GM19372 (cell line): Measurements from ENCODE around the gene FLOT2.
A peak's percentile ranks its signal among the peaks of the same experiment; 100 is the strongest.
"Not testable (repeated sequence)": the region's sequence is repeated elsewhere in the genome, so short reads cannot be mapped to it uniquely, and the experiment has no call there.

Experiments used
- ATAC-seq: cut with Tn5 transposase; IDR thresholded peaks from one replicate; pipeline ENCODE4 v1.9.1; 2021; ENCODE audit warnings: mild to moderate bottlenecking, low read depth, moderate library complexity; ENCODE audit not compliant: unreplicated experiment

FLOT2 gene

GRCh38 chr17:28917029-28917428, 19.5 kb upstream of the FLOT2 start:
- no peak for ATAC-seq

DNA sequence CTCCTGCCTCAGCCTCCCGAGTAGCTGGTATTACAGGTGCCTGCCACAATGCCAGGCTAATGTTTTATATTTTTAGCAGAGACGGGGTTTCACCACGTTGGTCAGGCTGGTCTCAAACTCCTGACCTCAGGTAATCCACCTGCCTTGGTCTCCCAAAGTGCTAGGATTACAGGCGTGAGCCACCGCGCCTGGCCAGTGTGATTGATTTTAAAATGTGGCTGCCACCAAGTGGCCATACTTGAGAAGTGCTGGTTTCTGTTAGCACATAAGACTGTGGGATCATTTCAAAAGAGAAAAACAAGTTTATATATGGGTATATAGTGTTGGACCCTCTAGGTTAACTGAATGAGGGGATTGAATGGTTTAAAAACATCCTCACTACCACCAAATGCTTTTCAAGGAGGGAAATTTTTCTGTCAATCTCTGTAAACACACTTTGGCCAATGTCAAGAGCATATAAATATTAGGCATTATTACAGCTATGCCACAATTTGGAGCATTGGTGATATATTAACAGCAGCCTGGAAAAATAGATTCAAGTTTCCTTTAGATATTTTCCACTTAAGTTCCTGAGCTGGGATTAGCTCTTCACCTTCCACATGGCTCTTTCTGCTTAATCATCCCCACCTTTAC, 18.9 kb upstream of the FLOT2 start:
- ATAC-seq = no peak

- ATAC-seq = no peak
These were observed 15.4 kb upstream of the FLOT2 start for GRCh38 chr17:28912938-28913333.

GRCh38 chr17:28912281-28912937, 14.9 kb upstream of the FLOT2 start:
- ATAC-seq = no peak

GRCh38 chr17:28911411-28912045, 14.0 kb upstream of the FLOT2 start:
- no peak for ATAC-seq

- no peak for ATAC-seq
These were observed 13.0 kb upstream of the FLOT2 start for GRCh38 chr17:28910534-28910933.

DNA sequence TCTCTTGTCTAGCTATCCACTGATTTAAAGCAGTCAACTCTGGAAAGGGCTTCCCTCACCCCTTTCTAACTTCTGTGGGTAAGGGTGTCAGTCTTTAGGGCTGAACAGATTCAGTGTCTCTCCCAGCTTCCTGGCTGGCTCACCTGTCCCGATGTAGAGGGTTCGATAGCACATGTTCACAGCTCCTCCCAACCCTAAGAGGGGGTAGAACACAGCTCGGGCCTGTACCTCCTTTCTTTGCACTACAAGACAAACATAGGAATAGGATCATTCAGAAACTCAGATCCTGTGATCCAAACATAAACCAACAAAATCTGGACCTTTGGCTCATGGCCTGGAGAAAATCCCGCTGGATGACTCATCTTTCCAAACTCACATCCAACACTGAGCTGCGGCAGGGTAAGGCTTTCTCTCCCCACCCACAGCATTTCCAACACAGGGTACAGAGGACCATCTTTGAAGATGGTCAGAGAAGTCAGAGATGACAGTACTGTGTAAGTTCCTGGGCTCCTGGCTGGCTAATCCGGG, 11.2 kb upstream of the FLOT2 start:
- ATAC-seq = no peak

GRCh38 chr17:28907709-28908475, 10.4 kb upstream of the FLOT2 start:
- ATAC-seq = no peak

DNA sequence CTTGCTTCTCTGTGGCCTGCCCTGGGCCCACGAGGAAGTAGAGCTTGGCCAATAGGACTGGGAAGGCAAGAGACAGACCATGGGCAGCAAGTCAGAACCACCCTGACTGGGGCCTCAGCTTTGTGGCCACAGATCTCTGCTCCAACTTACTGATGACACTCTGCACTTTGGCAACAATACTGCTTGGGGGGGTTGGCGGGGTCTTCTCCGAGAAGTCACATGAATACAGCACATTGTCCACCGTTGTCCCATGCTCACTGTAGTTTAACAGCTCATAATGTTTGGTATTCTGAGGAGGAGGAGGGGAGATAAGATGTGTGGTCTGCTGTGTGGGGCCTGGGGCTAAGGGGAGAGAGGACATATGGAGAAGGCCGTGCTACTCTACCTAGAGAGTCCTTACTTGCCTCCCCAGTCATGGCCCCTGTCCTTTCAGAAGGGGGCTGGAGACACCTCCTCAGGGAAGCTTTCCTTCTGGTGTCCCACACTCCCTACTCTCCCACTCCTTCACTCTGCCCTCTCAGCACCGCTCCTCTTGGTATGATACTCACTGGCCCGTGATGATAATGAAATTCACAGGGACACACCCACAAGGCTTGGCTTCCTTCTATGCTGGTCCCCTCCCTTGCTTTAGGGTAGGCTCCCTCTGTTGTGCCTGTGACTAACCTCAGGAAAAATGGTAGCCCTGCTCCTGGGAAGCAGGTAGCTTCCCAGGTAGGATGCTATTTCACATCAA, 9.3 kb upstream of the FLOT2 start:
- no peak for ATAC-seq

- no peak for ATAC-seq
These were observed 8.7 kb upstream of the FLOT2 start for GRCh38 chr17:28906276-28906675.

DNA sequence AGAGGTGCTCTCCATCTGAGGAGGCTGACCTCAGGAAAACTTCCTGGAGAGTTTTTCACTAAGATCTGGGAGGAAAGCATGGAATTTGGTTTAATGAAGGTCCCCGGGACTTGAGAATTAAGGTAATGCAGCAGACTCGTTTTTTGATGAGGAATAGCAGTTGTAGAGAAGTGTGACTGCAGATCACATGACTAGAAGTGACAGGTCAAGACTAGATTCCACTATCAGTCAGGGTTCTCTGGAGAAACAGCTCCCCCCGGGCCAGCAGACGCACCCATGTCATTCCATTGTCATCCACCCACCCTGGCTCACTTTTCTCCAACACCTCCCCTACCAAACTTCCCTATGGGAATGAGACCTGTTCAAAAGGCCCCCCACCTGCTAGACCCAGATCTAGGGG, 7.3 kb upstream of the FLOT2 start:
- no peak for ATAC-seq

GRCh38 chr17:28903546-28903841, 6.0 kb upstream of the FLOT2 start:
- not testable (repeated sequence) for ATAC-seq

DNA sequence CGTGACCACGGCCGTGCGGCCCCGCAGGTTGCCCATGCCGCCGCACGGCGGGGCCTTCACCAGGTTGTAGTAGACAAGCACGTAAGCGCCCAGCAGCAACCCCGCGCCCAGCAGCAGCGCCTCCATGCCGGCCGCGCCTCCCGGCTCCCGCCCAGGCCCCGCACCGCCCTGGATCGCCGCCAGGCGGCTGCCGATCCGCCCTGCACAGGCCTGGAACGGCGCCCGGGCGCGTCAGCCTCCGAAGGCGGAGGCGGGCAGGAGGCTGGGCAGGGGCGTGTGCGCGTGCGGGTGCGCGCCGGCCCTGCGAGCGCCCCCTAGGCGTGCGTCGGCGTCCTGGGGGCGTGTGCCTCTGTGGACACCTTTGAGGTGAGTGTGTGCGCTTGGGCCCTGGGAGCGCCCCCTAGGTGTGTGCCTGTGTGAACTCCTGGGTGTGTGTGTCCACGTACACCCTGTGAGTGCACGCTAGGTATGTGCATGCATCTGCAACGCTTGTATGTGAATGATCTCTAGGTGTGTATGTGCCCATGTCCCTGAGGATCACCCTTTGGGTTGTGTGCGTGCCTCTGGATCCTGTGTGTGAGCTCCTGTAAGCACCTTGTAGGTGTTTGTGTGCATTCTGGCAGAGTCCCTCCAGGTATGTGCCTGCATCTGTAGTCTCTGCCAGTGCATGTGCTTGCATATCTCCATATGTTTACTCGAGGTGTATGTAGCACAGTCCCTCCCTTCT, 5.4 kb upstream of the FLOT2 start, which contains the start of gene DHRS13:
Gene DHRS13, minus strand, starts transcription at position 261 of the 727 bp plus-strand sequence. Its CDS starts 135 bp downstream, at position 126.
- ATAC-seq = peak; percentile 77

GRCh38 chr17:28901866-28902818, 4.6 kb upstream of the FLOT2 start:
- ATAC-seq = no peak

DNA sequence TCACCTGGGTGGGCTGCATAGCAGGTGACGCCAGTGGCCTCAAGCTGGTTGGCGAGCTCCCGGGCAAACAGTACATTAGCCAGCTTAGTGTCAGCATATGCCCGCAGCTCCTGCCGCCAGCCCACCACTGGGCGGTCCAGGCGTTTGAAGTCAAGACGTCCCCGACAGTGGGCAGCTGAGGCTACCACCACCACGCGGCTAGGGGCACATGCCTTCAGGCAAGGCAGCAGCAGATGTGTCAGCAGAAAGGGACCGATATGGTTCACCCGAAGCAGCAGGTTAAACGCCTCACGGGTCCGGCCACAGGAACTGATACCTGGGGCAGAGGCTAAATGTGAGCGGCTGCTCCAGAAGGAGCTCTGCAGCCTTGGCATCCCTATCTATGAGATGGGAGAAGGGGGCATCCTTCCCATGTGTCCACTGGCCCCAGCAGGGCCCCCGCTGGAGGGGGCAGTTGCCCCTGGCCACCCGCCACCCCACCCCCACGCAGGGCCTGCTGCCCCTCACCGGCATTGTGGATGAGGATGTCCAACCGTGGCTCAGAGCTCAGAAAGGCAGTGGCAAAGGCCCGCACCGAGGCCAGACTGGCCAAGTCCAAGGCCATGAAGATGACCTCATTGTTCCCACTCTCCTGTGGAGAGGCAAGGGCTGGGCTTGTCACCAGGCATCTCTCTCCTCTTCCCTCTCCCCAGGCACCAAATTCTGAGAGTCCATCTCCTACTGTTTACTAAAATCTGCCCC, 3.6 kb upstream of the FLOT2 start:
- ATAC-seq = no peak

DNA sequence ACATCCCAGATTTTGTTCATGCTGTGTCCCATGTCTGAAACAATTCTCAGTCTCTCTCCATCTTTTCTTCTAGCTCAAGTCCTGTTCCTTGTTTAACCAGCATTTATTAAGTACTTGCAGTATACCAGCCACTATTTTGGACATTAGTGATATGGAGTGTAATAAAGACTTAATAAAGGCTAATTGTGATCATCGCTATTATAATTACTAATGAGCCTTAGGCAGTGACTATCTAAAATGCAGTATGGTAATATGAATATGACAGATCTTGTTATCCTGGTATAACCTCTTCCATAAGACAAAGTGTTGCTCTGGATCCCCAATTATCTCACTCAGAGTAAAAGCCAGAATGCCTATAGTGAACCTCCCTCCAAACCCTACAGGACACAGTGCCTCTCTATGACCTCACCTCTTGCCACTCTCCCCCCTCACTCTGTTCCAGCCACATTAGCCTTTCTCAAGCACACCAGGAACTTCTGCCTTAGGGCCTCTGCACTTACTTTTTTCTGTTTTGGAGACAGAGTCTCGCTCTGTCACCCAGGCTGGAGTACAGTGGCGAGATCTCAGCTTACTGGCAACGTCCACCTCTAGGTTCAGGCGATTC, 1.8 kb upstream of the FLOT2 start:
- ATAC-seq = no peak

GRCh38 chr17:28898527-28898955, 1.0 kb upstream of the FLOT2 start:
- no peak for ATAC-seq
